ENCODE data around the gene ZNF578.

GRCh38 chr19:52532480-52532879 lies 79.1 kb downstream of the ZNF578 start:
- no peak for TF ChIP-seq EZH2 (IDR thresholded peaks at IDR 0.05; ENCODE audit: borderline replicate concordance)
- TF ChIP-seq CTCF (IDR thresholded peaks at IDR 0.05; ENCODE audit: poor library complexity) = no peak
